ENCODE results near the gene NPIPA3.

DNA sequence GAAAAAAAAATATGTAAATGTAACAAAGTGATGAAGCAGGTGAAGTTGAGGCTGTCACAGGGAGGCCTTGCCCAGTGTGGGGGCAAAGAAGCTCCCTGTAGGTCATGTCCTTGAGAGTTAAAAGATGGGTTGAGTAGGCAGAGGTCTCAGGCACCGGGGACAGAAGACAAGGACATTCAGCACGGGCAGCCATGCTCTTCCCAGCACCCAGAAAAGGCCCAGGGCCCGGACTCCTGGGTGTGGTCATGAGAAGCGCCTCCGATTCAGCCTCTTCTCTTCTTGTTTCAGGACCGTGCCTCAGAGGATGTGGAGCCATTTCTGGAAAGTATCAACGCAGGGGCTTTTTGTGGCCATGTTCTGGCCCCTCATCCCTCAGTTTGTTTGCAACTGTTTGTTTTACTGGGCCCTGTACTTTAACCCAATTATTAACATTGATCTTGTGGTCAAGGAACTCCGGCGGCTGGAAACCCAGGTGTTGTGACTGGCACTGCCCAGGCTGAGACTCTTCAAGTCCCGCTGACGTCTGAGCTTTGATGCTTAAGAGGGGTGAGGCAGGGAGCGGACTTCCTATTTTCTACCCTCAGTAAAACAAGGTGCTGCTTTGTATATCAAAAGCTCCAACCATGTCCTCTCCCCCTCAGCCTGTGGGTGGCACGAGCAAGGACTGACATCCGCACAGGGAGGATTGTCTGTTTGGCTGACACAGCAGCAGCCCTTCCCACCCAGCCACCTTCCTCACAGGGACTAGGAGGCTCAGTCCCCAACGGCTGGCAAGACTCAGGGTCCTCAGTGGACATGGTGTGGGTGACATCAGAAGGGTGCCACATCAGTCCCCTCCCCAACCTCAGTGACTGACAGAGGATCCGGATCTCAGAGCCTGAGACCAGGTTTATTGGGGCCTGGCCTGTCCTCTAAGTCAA, 35.6 kb upstream of the NPIPA3 start:
- no peak for TF ChIP-seq POLR2AphosphoS5 (IDR thresholded peaks at IDR 0.05)
- TF ChIP-seq, protein P1, sequence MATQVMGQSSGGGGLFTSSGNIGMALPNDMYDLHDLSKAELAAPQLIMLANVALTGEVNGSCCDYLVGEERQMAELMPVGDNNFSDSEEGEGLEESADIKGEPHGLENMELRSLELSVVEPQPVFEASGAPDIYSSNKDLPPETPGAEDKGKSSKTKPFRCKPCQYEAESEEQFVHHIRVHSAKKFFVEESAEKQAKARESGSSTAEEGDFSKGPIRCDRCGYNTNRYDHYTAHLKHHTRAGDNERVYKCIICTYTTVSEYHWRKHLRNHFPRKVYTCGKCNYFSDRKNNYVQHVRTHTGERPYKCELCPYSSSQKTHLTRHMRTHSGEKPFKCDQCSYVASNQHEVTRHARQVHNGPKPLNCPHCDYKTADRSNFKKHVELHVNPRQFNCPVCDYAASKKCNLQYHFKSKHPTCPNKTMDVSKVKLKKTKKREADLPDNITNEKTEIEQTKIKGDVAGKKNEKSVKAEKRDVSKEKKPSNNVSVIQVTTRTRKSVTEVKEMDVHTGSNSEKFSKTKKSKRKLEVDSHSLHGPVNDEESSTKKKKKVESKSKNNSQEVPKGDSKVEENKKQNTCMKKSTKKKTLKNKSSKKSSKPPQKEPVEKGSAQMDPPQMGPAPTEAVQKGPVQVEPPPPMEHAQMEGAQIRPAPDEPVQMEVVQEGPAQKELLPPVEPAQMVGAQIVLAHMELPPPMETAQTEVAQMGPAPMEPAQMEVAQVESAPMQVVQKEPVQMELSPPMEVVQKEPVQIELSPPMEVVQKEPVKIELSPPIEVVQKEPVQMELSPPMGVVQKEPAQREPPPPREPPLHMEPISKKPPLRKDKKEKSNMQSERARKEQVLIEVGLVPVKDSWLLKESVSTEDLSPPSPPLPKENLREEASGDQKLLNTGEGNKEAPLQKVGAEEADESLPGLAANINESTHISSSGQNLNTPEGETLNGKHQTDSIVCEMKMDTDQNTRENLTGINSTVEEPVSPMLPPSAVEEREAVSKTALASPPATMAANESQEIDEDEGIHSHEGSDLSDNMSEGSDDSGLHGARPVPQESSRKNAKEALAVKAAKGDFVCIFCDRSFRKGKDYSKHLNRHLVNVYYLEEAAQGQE (IDR thresholded peaks at IDR 0.05; ENCODE audit: borderline replicate concordance) = no peak
- TF ChIP-seq, protein P2, sequence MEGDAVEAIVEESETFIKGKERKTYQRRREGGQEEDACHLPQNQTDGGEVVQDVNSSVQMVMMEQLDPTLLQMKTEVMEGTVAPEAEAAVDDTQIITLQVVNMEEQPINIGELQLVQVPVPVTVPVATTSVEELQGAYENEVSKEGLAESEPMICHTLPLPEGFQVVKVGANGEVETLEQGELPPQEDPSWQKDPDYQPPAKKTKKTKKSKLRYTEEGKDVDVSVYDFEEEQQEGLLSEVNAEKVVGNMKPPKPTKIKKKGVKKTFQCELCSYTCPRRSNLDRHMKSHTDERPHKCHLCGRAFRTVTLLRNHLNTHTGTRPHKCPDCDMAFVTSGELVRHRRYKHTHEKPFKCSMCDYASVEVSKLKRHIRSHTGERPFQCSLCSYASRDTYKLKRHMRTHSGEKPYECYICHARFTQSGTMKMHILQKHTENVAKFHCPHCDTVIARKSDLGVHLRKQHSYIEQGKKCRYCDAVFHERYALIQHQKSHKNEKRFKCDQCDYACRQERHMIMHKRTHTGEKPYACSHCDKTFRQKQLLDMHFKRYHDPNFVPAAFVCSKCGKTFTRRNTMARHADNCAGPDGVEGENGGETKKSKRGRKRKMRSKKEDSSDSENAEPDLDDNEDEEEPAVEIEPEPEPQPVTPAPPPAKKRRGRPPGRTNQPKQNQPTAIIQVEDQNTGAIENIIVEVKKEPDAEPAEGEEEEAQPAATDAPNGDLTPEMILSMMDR (IDR thresholded peaks at IDR 0.05; ENCODE audit: poor library complexity, severe bottlenecking) = no peak
- TF ChIP-seq EZH2 (IDR thresholded peaks at IDR 0.05; ENCODE audit: borderline replicate concordance, insufficient read depth, low read length, poor library complexity, severe bottlenecking) = no peak
- no peak for TF ChIP-seq RAD21 (conservative IDR thresholded peaks at IDR 0.05)
- TF ChIP-seq EP300 (conservative IDR thresholded peaks at IDR 0.05; ENCODE audit: poor library complexity, severe bottlenecking) = no peak

Measured in neural cell (in vitro differentiated cells).